Retina (tissue), 1 donor: Measurements from ENCODE around the gene ATP12A.

Experiments used
- DNase-seq: peaks from one replicate; pipeline ENCODE4 v3.0.0-alpha.2; 2016

Gene ATP12A

GRCh38 chr13:24738366-24738847 is 58.2 kb downstream of the ATP12A start:
- no peak for DNase-seq

GRCh38 chr13:24740014-24740890 is 60.0 kb downstream of the ATP12A start:
- DNase-seq = no peak

GRCh38 chr13:24741016-24741662 is 60.9 kb downstream of the ATP12A start:
- no peak for DNase-seq

- no peak for DNase-seq
Observed at GRCh38 chr13:24741791-24742190, 61.6 kb downstream of the ATP12A start.

DNA sequence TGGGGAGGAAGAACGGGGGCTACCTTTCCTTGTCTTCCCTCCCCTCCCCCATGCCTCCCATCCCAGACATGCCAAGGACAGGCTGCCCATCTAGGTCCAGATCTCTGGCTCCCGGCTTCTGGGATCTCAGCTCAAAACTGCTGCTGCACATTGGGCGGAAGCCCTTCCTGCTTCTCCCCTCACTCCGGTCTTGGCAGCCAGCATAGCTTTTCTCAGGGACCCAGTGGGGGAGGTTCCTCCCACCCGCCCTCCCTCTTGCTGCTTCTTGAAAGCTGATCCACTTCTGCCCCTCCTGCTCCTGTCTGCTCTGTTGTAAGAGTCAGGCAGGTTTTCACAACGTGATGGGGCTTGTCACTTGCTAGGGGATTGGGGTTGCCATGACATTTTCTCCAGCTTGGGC is 62.1 kb downstream of the ATP12A start:
- DNase-seq = no peak

DNA sequence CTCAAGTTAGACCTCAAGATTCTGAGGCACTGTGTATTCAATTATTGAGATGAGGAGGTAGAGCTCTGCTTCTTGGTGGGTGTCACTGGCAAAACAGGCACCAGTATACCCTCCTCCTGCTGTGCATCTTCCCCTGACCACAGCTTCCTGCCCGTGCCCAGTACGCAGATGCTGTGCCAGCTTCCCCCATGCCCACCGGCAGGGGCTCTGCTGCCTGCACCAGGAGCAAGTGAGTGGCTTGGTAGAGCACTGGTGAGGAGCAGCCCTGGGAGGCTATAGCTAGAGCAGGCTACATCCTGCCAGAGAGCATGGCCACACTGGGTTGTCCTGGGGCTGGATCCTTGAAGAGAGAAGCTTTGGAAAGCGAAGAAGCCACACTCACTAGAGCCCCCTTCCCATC is 62.8 kb downstream of the ATP12A start:
- no peak for DNase-seq

DNA sequence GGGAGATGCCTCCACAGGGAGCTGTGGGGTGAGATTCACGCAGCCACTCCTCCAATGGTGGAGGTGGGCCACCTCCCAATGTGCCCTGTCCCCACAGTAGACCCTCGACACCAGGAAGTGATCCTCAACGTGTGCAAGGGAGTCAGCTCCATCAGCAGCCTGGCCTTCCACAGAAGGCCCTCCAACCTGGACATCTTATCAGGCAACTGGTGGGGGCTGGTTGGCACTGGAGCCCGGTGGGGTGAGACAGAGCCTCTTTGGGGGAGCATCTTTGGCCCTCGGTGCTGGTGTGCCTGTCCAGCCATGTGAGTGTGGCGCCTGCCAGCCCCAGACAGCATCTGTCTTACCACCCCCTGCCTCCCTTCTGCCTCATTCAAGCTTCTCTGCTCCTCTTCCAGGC is 64.0 kb downstream of the ATP12A start:
- DNase-seq = no peak

DNA sequence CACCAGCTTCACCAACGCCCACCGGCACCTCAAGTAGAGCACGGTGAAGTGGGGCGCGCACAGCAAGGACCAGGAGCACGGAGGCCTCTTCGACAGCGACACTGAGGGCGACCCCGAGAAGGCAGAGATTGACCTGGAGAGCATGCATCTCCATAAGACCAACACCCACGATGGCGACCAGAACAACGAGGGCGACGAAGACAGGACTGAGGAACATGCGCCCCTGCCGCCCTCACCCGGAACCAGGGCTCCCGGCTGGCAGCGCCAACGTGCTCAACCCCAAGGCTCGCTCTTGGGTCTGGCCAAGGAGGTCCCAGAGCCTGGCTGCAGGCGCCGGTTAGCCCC is 65.3 kb downstream of the ATP12A start:
- DNase-seq = no peak

DNA sequence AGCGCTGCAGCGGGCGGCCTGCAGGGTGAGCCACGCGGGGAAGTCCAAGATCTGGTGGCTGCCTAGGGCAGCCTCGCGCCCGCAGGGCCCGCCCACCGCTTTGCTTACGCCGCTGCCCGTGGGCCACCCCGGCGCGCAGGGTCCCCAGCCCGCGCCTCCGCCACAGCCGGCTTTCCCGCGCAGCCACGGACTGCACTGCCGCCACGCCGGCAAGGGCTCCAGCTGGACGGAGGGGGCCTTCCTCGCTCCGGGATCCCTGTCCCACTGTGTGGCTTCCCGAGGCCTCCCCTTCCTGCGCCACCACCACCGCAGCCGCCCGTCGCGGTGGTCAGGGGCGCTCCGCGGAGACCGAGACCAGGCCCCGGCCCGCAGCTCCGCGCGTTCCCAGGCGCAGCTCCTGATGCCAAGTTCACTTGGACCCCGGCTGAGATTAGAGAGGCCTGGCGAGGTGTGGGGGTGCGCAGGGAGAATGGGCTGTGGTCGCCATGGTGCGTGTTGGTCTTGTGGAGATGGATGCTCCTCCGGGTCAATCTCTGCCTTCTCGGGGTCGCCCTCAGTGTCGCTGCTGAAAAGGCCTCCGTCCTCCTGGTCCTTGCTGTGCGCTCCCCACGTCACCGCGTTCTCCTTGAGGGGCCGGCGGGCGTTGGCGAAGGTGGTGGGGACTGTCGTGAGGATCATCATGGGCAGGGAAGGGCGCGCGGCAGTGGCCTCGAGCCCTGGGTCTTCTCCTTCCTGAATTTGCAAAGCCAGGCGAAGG is 65.8 kb downstream of the ATP12A start:
- DNase-seq = peak; percentile 80

GRCh38 chr13:24746618-24747247 is 66.5 kb downstream of the ATP12A start:
- peak; percentile 81 for DNase-seq

- DNase-seq = peak; percentile 80
Observed at GRCh38 chr13:24747248-24748060, 67.2 kb downstream of the ATP12A start.

DNA sequence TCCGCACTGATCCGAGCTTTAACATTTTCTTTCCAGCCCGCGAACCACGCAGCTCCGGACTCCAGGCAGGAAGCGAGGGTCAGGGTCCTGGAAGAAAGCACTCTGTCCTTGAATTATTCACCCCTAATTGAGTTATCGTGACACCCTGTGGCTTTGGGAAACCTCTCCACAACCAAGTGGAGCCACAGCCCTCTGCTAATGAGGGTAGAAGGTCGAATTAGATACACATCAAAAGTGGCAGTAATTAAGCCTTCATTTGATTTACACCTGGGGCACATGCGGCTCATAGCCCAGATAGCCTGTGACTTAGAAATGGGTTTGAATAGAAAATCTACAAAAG is 67.8 kb downstream of the ATP12A start:
- DNase-seq = no peak

GRCh38 chr13:24759197-24759596 is 79.0 kb downstream of the ATP12A start:
- DNase-seq = no peak
